ELF-1 (cell line): ENCODE results near the gene DDX20.

Source experiments
- DNase-seq: peaks from one replicate; pipeline ENCODE4 v3.0.0-alpha.2; 2016; ENCODE audit warnings: low read depth, low spot score

DDX20 gene

DNA sequence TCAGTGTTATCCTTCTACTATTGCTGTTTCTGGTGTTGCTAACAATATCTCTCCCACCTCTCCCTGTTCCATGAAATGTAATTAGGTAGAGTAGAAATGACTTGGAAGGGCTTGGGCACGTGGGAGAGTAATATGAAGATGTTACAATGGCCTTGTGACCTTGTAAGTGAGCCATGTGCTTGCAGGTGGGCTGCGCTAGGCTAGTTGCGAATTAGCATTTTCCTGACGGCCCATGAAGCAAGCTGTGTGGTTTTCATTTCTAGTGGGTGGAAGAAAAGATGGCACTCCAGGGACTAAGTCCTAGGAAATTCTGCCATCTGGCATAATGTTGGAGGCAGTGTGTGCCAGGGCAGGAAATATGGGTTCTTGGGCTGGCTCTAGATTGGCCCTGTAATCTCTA lies 7.8 kb upstream of the DDX20 start:
- no peak for DNase-seq

- no peak for DNase-seq
These were observed 6.1 kb upstream of the DDX20 start for GRCh38 chr1:111749628-111750027.

DNA sequence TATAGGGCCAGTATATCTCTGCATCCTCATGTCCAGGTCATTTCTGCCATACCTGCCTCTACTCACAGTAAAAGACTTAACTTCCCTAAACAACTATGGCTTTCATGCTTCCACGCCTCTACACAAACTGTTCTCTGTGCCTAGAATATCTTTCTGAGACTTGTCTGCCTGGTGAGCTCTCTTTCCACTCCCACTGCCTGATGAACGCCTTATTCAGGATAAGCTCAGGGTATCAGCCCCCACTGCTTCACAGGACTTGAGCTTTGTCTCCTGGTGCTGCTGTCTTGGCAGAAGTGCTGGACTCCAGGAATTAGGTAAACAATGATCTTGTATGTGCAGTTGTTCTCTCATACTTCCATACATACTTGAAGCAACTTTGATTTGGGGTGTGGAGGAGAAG lies 4.8 kb upstream of the DDX20 start:
- DNase-seq, result no peak

- no peak for DNase-seq
These were observed 3.7 kb upstream of the DDX20 start for GRCh38 chr1:111751906-111752575.

DNA sequence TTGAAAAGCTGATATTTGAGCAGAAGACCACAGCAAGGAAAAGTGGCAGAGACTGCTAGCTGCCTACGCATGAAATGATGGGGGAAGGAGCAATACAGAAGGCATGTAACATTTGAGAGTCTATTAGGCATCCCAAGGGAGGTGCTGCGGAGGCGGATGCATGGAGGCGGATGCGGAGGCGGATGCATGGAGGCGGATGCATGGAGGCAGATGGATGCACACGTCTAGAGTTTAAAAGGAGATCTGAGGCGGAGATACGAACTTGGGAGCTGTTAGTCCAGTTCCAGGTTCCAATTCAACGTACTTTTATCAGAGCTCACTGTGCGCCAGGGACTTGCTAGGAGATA lies 744 bp upstream of the DDX20 start:
- no peak for DNase-seq

DNA sequence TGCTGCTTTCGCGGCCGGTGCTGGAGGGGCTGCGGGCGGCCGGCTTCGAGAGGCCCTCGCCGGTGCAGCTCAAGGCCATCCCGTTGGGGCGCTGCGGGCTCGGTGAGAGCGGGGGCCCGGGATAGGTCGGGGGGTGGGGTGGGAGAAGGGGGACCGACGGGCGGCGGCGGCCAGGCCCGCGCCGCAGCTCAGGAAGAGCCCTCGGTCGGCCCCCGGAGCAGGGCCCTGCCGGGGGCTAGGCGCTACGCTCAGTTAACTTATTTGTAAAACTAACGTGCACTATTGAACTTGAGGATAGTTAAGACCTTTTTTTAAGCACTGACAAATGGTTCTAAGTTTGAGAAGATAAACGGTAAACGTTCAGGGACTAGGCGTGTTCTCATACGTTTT lies 418 bp downstream of the DDX20 start:
- no peak for DNase-seq

- no peak for DNase-seq
These were observed 2.7 kb downstream of the DDX20 start for GRCh38 chr1:111758373-111758772.

- DNase-seq, result no peak
These were observed 6.0 kb downstream of the DDX20 start for GRCh38 chr1:111761717-111762116.

DNA sequence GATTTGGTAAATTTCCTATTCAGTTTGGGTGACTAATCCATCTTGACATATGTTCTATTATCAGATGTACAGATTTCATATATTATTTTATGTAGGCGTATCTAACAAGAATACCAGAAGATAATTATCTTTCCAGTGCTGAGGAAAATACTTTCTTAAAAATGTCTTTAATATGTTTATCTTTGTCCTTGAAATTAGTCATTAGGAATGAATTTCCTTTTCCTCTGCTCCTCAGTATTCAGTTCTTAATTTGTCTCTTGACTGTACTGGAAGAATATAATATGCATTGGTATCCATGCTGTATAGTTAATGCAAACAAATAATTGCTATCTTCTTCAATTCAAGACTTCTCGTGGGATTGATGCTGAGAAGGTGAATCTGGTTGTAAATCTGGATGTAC lies 6.6 kb downstream of the DDX20 start:
- DNase-seq, result no peak

- DNase-seq, result no peak
These were observed 12.3 kb downstream of the DDX20 start for GRCh38 chr1:111768023-111768422.

DNA sequence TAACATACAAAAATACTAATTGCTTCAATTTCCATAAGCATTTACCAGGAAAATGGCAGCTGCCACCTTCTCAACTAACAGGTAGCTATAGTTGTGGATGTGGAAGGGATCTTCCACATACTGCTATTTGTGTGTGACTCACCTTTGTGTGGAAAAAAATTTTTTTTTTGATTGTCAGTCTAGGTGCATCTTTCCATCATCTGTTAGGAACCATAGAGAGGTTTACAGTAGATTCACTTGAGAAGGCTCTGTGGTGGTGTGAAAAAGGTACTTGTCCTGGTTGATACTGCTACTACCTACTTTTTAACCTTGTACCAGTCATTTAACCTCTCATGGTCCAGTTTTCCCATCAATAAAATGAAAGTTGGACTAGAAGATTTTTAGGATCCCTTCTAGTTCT lies 12.9 kb downstream of the DDX20 start:
- DNase-seq, result no peak

- DNase-seq, result no peak
These were observed 13.9 kb downstream of the DDX20 start for GRCh38 chr1:111769517-111770146.

GRCh38 chr1:111770916-111771315 lies 15.2 kb downstream of the DDX20 start:
- no peak for DNase-seq

GRCh38 chr1:111775966-111776365 lies 20.3 kb downstream of the DDX20 start:
- DNase-seq, result no peak

- no peak for DNase-seq
These were observed 20.7 kb downstream of the DDX20 start for GRCh38 chr1:111776391-111776790.

DNA sequence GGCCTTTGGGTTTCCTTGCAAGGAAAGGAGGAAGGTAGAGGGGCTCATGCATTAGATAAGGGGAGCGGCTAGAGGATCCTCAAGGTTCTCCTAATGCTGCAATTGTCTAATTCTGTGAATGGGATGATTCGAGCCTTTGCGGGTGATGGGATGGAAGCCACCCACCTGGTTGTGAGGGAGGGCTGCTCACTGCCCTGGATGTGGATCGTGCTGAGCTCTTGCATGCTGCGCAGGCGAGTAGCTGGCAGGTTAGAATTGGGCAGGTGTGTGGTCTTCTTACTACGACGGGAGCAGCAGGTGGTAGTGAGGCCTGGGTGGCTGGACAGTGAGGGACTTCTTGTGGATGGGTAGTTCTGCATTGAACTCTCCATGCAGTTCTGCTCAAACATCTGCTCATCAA lies 21.2 kb downstream of the DDX20 start:
- no peak for DNase-seq

DNA sequence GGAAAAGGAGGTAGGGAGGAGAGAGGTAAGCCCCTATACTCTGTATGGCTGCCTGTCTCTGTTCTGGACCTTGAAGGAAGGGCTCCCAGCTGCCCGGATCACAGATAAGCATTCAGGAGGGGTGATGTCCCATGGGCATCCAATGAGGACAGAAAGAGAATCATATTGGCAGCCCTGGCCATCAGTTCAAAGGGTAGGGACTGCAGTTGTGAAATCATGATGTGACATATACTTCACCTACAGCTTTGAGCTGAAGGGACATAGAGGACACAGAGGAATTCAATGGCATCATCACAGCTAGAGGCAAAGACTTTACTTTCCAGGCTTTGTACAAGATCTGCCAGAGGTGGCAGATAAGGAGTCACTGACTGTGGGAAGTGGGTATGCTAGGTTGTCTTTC lies 21.6 kb downstream of the DDX20 start:
- no peak for DNase-seq

GRCh38 chr1:111778066-111778465 lies 22.4 kb downstream of the DDX20 start:
- no peak for DNase-seq

- DNase-seq, result peak; percentile 68
These were observed 22.9 kb downstream of the DDX20 start for GRCh38 chr1:111778541-111779051.

DNA sequence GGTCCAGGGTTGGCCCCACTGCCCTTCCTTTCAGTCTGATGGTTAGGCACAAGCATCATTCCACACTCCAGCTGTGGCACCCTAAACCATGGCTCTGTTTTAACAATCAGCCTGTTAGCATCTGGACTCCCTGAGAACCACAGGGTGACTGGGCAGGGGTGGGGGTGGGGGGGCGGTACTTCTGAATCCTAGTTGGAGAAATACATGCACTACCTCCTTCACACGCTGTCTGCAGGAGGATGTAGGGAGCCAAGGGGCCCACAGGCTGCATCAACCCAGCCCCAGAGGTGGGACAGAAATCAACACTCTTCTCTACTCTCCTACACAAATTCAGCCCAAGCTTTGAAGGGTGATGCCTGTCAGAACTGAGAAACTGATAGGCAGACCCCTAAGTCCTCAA lies 23.8 kb downstream of the DDX20 start:
- no peak for DNase-seq

DNA sequence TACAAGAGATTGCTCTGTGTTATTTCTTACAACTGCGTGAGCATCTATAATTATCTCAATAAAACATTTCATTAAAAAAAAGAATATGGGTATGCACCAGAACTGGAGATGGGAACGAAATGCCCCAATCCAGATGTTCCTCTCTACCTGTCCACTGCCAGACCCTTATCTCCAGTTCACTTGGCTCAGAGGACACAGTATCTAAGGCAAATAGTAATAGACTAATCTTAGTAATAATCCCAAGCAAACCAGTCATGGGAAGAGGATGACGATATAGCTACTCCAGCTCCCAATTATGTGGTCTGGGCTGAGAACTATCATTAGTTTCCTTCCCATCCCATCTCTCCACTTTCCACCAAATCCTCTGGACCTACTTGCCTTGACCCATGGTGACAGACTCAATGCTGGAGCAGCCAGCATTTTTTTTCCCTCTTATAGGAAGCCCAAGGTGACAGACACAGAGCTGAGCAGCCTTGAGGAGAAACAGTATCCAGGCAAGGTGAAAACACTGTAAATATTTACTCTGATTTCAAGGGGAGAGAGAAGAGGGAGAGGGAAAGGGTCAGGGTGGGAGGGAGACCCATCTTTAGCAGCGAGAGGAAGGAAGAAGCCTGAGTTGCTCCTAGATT lies 28.7 kb downstream of the DDX20 start:
- no peak for DNase-seq

DNA sequence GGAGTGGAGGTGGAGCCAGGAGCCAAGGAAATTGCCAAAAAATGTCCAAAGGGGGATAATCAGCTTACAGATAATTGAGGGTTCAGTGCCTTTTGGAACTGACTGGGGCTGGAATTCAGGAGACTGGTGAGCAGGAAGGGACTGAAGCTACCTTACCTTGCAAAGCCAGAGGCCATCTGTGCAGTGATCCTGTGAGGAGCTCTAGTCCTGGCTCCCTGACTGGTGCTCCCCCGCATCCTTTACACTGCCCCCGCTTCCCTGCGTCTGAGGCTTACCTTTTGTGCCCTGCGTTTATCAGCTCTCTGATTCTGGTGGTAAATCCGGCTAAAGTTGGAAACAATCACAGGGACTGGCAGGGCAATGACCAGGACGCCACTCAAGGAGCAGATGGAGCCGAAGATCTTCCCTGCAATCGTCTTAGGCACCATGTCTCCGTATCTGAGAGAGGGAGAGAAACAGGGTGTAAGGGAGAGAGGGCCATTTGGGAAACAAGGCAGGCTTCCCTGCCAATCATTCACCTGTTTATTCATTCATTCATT lies 31.0 kb downstream of the DDX20 start:
- no peak for DNase-seq

GRCh38 chr1:111789142-111789541 lies 33.4 kb downstream of the DDX20 start:
- DNase-seq, result no peak
